Stimulated activated CD8-positive, alpha-beta memory T cell treated with anti-CD3 and anti-CD28 coated beads, Interleukin-4, amount 100 ng/mL, for 1 hour (primary cell): ENCODE results near the gene TOR1B.

Experiments
- DNase-seq, 2 donors: peaks; one replicate each; pipeline ENCODE4 v3.0.0-alpha.2; 2020; ENCODE audit warnings: low read depth in 2 of 2, low spot score in 1 of 2

The TOR1B gene

GRCh38 chr9:129840034-129840433 is 37.0 kb downstream of the TOR1B start:
- no peak for DNase-seq

- no peak for DNase-seq
Measured at GRCh38 chr9:129841071-129841470, 38.1 kb downstream of the TOR1B start.

- no peak for DNase-seq
Measured at GRCh38 chr9:129845373-129845772, 42.4 kb downstream of the TOR1B start.

- DNase-seq: no peak
Measured at GRCh38 chr9:129848712-129849441, 45.9 kb downstream of the TOR1B start.

GRCh38 chr9:129849901-129850300 is 46.9 kb downstream of the TOR1B start:
- no peak for DNase-seq

- DNase-seq: no peak
Measured at GRCh38 chr9:129850821-129851550, 48.0 kb downstream of the TOR1B start.

GRCh38 chr9:129851821-129852220 is 48.8 kb downstream of the TOR1B start:
- DNase-seq: no peak

GRCh38 chr9:129852579-129852978 is 49.6 kb downstream of the TOR1B start:
- no peak for DNase-seq

- DNase-seq: no peak
Measured at GRCh38 chr9:129853614-129854013, 50.6 kb downstream of the TOR1B start.

GRCh38 chr9:129854588-129855110 is 51.7 kb downstream of the TOR1B start:
- no peak for DNase-seq

GRCh38 chr9:129857207-129857606 is 54.2 kb downstream of the TOR1B start:
- DNase-seq: no peak

- no peak for DNase-seq
Measured at GRCh38 chr9:129858167-129858962, 55.4 kb downstream of the TOR1B start.
